ENCODE results near the gene RUSC2.

Gene RUSC2

GRCh38 chr9:35518981-35519679 lies 29.2 kb downstream of the RUSC2 start:
- TF ChIP-seq CTCF (IDR thresholded peaks at IDR 0.05), result no peak

GRCh38 chr9:35519692-35520363 lies 29.9 kb downstream of the RUSC2 start:
- no peak for TF ChIP-seq CTCF (IDR thresholded peaks at IDR 0.05)

GRCh38 chr9:35520364-35520710 lies 30.4 kb downstream of the RUSC2 start:
- no peak for TF ChIP-seq CTCF (IDR thresholded peaks at IDR 0.05)

GRCh38 chr9:35521708-35522107 lies 31.8 kb downstream of the RUSC2 start:
- TF ChIP-seq CTCF (IDR thresholded peaks at IDR 0.05), result no peak

GRCh38 chr9:35522187-35522586 lies 32.3 kb downstream of the RUSC2 start:
- TF ChIP-seq CTCF (IDR thresholded peaks at IDR 0.05), result no peak

- no peak for TF ChIP-seq CTCF (IDR thresholded peaks at IDR 0.05)
Observed at GRCh38 chr9:35522700-35523099, 32.8 kb downstream of the RUSC2 start.

GRCh38 chr9:35526087-35526801 lies 36.3 kb downstream of the RUSC2 start:
- TF ChIP-seq CTCF (IDR thresholded peaks at IDR 0.05), result no peak

All from LNCAP (cell line).